HCT116 (cell line): ENCODE data around the gene PWWP2B. TPM values are rescaled to one million over a fixed set of nuclear protein-coding genes. Genes with fewer than 3 reads are reported as not detected.
A peak's percentile ranks its signal among the peaks of the same experiment; 100 is the strongest.

Experiments
- ATAC-seq: fragments of 200-7000 bp; cut with Tn5 transposase; 2 replicates; pipeline ENCODE4 v1.9.1; 2020; ENCODE audit warnings: mild to moderate bottlenecking, moderate library complexity
- BruUV-seq: library from RNA; stranded (reverse); fragments of 400-500 nt; replicated peaks from 2 replicates; lab custom pipeline; 2021; lab: Mats Ljungman, UMichigan
- CTCF ChIA-PET: fragments of 300-600 bp; sonication (Branson Sonifier 250); formaldehyde crosslinking; loops from one replicate; lab custom pipeline; 2021; ENCODE audit warnings: antibody characterized with exemption; lab: Charles Lee
- POLR2A ChIA-PET: fragments of 300-600, 350-600 bp; sonication (Branson Sonifier 250); formaldehyde crosslinking; loops from one replicate; lab custom pipeline; 2021; ENCODE audit warnings: antibody characterized with exemption; lab: Charles Lee
- RAD21 ChIA-PET, 2 experiments: fragments of 300-600 bp; sonication (Branson Sonifier 250); formaldehyde crosslinking; loops; one replicate each; lab custom pipeline; 2023; ENCODE audit warnings: low total read pairs in 2 of 2; ENCODE audit not compliant: uncharacterized antibody in 2 of 2, unreplicated experiment in 2 of 2, low non-redundant PET in 1 of 2; lab: Charles Lee
- DNase-seq: peaks from one replicate; pipeline ENCODE4 v3.0.0-alpha.2; 2010; ENCODE audit warnings: low read depth, low spot score
- H2AFZ ChIP-seq: fragments of 200-600 bp; shearing (Covaris generic), sonication (generic); 2 replicates; pipeline ENCODE4 v1.6.1; 2017; ENCODE audit warnings: low read depth, mixed run types, mixed read lengths, antibody characterized with exemption, low read length; ENCODE audit not compliant: poor library complexity, severe bottlenecking
- H3K27ac ChIP-seq: 2 replicates; pipeline ENCODE4 v1.5.1; 2012; ENCODE audit warnings: low read depth, low read length
- H3K27me3 ChIP-seq: fragments of 200-600 bp; sonication (generic); 2 replicates; pipeline ENCODE4 v1.6.1; 2016; ENCODE audit warnings: mixed run types, low read length, mixed read lengths; ENCODE audit not compliant: insufficient read depth
- H3K36me3 ChIP-seq, 2 experiments: fragments of 200-500 bp in 1 of 2; fragments of 200-600 bp in 1 of 2; sonication (Bioruptor generic) in 1 of 2; sonication (generic) in 1 of 2; 2 replicates each; pipeline versions ENCODE4 v1.5.1 to v1.6.1; 2014 to 2016; ENCODE audit warnings: low read length in 2 of 2, inconsistent platforms in 1 of 2, mixed read lengths in 1 of 2, mixed run types in 1 of 2; ENCODE audit not compliant: insufficient read depth in 2 of 2, control insufficient read depth in 1 of 2
- H3K4me1 ChIP-seq, 2 experiments: fragments of 200-600 bp in 1 of 2; sonication (generic) in 1 of 2; 2 replicates each; pipeline versions ENCODE4 v1.5.1 to v1.6.1; 2012 to 2017; ENCODE audit warnings: low read length in 2 of 2, inconsistent platforms in 1 of 2, mild to moderate bottlenecking in 1 of 2, mixed read lengths in 1 of 2, mixed run types in 1 of 2, moderate library complexity in 1 of 2; ENCODE audit not compliant: insufficient read depth in 2 of 2, control insufficient read depth in 1 of 2
- H3K4me2 ChIP-seq: fragments of 200-600 bp; sonication (generic); 2 replicates; pipeline ENCODE4 v1.6.1; 2017; ENCODE audit warnings: mixed run types, low read length, mixed read lengths
- H3K4me3 ChIP-seq, 2 experiments: fragments of 200-600 bp in 1 of 2; sonication (generic) in 1 of 2; replicated peaks in 1 of 2; 2 replicates each; pipeline ENCODE4 v1.5.1; 2011 to 2016; ENCODE audit warnings: low read length in 2 of 2, control low read depth in 1 of 2, low read depth in 1 of 2, mild to moderate bottlenecking in 1 of 2, mixed read lengths in 1 of 2, mixed run types in 1 of 2
- H3K79me2 ChIP-seq: fragments of 200-600 bp; sonication (generic); 2 replicates; pipeline ENCODE4 v1.6.1; 2017; ENCODE audit warnings: mild to moderate bottlenecking, mixed run types, low read length, moderate library complexity, mixed read lengths; ENCODE audit not compliant: insufficient read depth
- H3K9ac ChIP-seq: fragments of 200-600 bp; sonication (generic); 2 replicates; pipeline ENCODE4 v1.6.1; 2016; ENCODE audit warnings: low read length, mixed read lengths
- H3K9me2 ChIP-seq: fragments of 200-600 bp; sonication (generic), shearing (Covaris generic); 2 replicates; pipeline ENCODE4 v1.6.1; 2017; ENCODE audit warnings: mixed run types, mild to moderate bottlenecking, moderate library complexity; ENCODE audit not compliant: insufficient read depth
- H3K9me3 ChIP-seq, 2 experiments: fragments of 200-500 bp in 1 of 2; fragments of 200-600 bp in 1 of 2; sonication (Bioruptor generic) in 1 of 2; sonication (generic) in 1 of 2; 2 replicates each; pipeline ENCODE4 v1.6.1; 2014 to 2017; ENCODE audit warnings: low read length in 2 of 2, mixed read lengths in 2 of 2, inconsistent platforms in 1 of 2, low read depth in 1 of 2, mild to moderate bottlenecking in 1 of 2, mixed run types in 1 of 2, moderate library complexity in 1 of 2; ENCODE audit not compliant: control insufficient read depth in 1 of 2, insufficient read depth in 1 of 2
- H4K20me1 ChIP-seq: fragments of 200-600 bp; sonication (generic), shearing (Covaris generic); 2 replicates; pipeline ENCODE4 v1.6.1; 2017; ENCODE audit warnings: mixed run types, mild to moderate bottlenecking, moderate library complexity; ENCODE audit not compliant: insufficient read depth
- ATF3 ChIP-seq: IDR thresholded peaks from 2 replicates; pipeline ENCODE4 v1.6.1; 2012
- EGR1 ChIP-seq: IDR thresholded peaks from 2 replicates; pipeline ENCODE4 v1.6.1; 2012; ENCODE audit warnings: low read depth
- EZH2phosphoT487 ChIP-seq: fragments of 200-600 bp; IDR thresholded peaks from 2 replicates; pipeline ENCODE4 v1.6.1; 2018; ENCODE audit warnings: antibody characterized with exemption, borderline replicate concordance
- MAX ChIP-seq: IDR thresholded peaks from 2 replicates; pipeline ENCODE4 v1.6.1; 2012
- POLR2A ChIP-seq: IDR thresholded peaks from 2 replicates; pipeline ENCODE4 v1.7.0; 2011; ENCODE audit warnings: borderline replicate concordance; ENCODE audit not compliant: insufficient read depth, insufficient read length; ENCODE audit errors: extremely low read depth
- POLR2AphosphoS5 ChIP-seq: IDR thresholded peaks from 2 replicates; pipeline ENCODE4 v1.6.1; 2011; ENCODE audit warnings: mild to moderate bottlenecking, low read depth, low read length, moderate library complexity
- SIN3A ChIP-seq: IDR thresholded peaks from 2 replicates; pipeline ENCODE4 v1.6.1; 2012; ENCODE audit warnings: low read depth
- SP1 ChIP-seq: IDR thresholded peaks from 2 replicates; pipeline ENCODE4 v1.6.1; 2012; ENCODE audit warnings: low read depth
- YY1 ChIP-seq: IDR thresholded peaks from 2 replicates; pipeline ENCODE4 v1.6.1; 2011; ENCODE audit warnings: low read length, low read depth, moderate library complexity, mild to moderate bottlenecking; ENCODE audit not compliant: insufficient replicate concordance; ENCODE audit errors: extremely low read depth
- intact Hi-C: fragments of 100-400 bp; cut with micrococcal nuclease; formaldehyde crosslinking; loops from 2 replicates; pipeline ENCODE4 v1.10.0; 2022
- total RNA-seq: library from RNA; stranded (reverse); gene quantifications from one replicate; pipeline ENCODE4 v1.2.1, GENCODE V29; 2021; ENCODE audit not compliant: unreplicated experiment

Gene PWWP2B
- total RNA-seq, 1 experiment from 2014 or later = 13.9 TPM

DNA sequence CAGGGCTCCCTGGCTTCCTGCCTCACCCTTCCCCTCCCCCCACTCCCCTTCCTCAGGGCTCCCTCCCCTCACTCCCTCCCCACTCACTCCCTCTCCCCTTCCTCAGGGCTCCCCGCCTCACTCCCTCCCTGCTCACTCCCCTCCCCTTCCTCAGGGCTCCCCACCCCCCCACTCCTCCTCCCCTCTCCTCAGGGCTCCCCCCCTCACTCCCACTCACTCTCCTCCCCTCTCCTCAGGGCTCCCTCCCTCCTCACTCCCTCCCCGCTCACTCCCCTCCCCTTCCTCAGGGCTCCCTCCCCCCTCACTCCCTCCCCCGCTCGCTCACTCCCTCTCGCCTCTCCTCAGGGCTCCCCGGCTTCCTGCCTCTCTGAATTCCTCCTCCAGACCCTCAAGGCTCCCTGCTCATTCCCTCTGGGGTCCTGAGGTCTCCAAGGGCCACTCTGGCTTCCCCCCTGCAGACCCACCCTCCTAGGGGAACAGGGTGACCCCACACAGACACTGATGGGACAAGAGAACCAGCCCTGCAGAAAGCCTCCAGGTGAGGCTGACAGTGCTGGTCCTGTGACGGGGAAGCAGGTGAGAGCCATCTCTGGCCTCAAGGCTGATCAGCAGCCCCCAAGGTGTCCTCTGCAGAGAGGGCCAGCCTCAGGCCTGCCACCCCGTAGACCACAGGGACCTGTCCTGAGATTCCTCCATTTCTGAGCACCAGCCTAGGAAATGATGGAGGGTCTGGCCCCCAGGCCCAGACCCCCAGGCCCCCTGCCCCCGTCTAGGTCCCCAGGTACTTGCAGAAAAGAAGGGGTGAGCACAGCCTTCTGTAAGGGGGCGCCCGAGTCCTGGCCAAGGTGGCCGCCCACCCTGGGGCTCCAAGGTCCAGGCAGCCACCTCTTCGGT is 47.2 kb downstream of the PWWP2B start:
- Histone ChIP-seq H3K27me3 (no peaks in the 10 kb centered on the region), H2AFZ (no peak overlapping the region), H3K4me2 (peak overlapping the region; percentile 44), H3K4me3 (no peak overlapping the region), H3K9me3 (no peaks in the 10 kb centered on the region), H4K20me1 (no peaks in the 10 kb centered on the region), H3K79me2 (peaks cover 5% of the 10 kb centered on the region; the same call in 1 of the 2 replicates), H3K4me1 (peaks cover 32 to 48% of the 10 kb centered on the region in 2 experiments), H3K9me2 (no peaks in the 10 kb centered on the region), H3K36me3 (no peaks in the 10 kb centered on the region), H3K9ac (peak overlapping the region; percentile 32; the same call in 1 of the 2 replicates), H3K27ac (peak overlapping the region; percentile 99)
- ChIA-PET RAD21 (no interaction called here), CTCF (interaction anchor here (1.0 kb wide), 1 partner anchor 10 kb away, joined by 3 read pairs; no protein-coding TSS in a partner anchor), POLR2A (no interaction called here)
- TF ChIP-seq SIN3A (no peak), POLR2AphosphoS5 (no peak), ATF3 (no peak), MAX (no peak), SP1 (no peak), POLR2A (no peak), YY1 (no peak)
- no TSS peak for BruUV-seq
- intact Hi-C loops = no loop called here
- no peak for ATAC-seq
- no peak for DNase-seq

- Histone ChIP-seq H3K9me2 (no peaks in the 10 kb centered on the region), H3K9me3 (no peaks in the 10 kb centered on the region), H4K20me1 (no peaks in the 10 kb centered on the region), H3K36me3 (no peaks in the 10 kb centered on the region), H3K27ac (peak overlapping the region; percentile 99), H2AFZ (no peak overlapping the region), H3K9ac (peak overlapping the region; percentile 32; the same call in 1 of the 2 replicates), H3K4me3 (no peak overlapping the region), H3K4me2 (peak overlapping the region; percentile 44), H3K27me3 (no peaks in the 10 kb centered on the region), H3K4me1 (peaks cover 37 to 55% of the 10 kb centered on the region in 2 experiments), H3K79me2 (peaks cover 5% of the 10 kb centered on the region; the same call in 1 of the 2 replicates)
- TF ChIP-seq SIN3A (no peak), EZH2phosphoT487 (no peak), ATF3 (no peak), EGR1 (peak; percentile 33; the same call in 1 of the 2 replicates), SP1 (peak; percentile 50; the same call in 1 of the 2 replicates)
- peak; percentile 7; the same call in 1 of the 2 replicates for ATAC-seq
- RAD21 ChIA-PET = no interaction called here
- POLR2A ChIA-PET = no interaction called here
- no TSS peak for BruUV-seq
- intact Hi-C loops = no loop called here
- CTCF ChIA-PET = interaction anchor here (1.0 kb wide), 1 partner anchor 10 kb away, joined by 3 read pairs; no protein-coding TSS in a partner anchor
- no peak for DNase-seq
These were observed 47.9 kb downstream of the PWWP2B start for GRCh38 chr10:132444877-132445351.
